HCT116 (cell line): ENCODE data around the gene METTL15. TPM values are rescaled to one million over a fixed set of nuclear protein-coding genes. Genes with fewer than 3 reads are reported as not detected.

Experiments
- ATAC-seq: fragments of 200-7000 bp; cut with Tn5 transposase; 2 replicates; pipeline ENCODE4 v1.9.1; 2020; ENCODE audit warnings: mild to moderate bottlenecking, moderate library complexity
- BruUV-seq: library from RNA; stranded (reverse); fragments of 400-500 nt; replicated peaks from 2 replicates; lab custom pipeline; 2021; lab: Mats Ljungman, UMichigan
- CTCF ChIA-PET: fragments of 300-600 bp; sonication (Branson Sonifier 250); formaldehyde crosslinking; loops from one replicate; lab custom pipeline; 2021; ENCODE audit warnings: antibody characterized with exemption; lab: Charles Lee
- POLR2A ChIA-PET: fragments of 300-600, 350-600 bp; sonication (Branson Sonifier 250); formaldehyde crosslinking; loops from one replicate; lab custom pipeline; 2021; ENCODE audit warnings: antibody characterized with exemption; lab: Charles Lee
- RAD21 ChIA-PET, 2 experiments: fragments of 300-600 bp; sonication (Branson Sonifier 250); formaldehyde crosslinking; loops; one replicate each; lab custom pipeline; 2023; ENCODE audit warnings: low total read pairs in 2 of 2; ENCODE audit not compliant: uncharacterized antibody in 2 of 2, unreplicated experiment in 2 of 2, low non-redundant PET in 1 of 2; lab: Charles Lee
- DNase-seq: peaks from one replicate; pipeline ENCODE4 v3.0.0-alpha.2; 2010; ENCODE audit warnings: low read depth, low spot score
- H2AFZ ChIP-seq: fragments of 200-600 bp; shearing (Covaris generic), sonication (generic); 2 replicates; pipeline ENCODE4 v1.6.1; 2017; ENCODE audit warnings: low read depth, mixed run types, mixed read lengths, antibody characterized with exemption, low read length; ENCODE audit not compliant: poor library complexity, severe bottlenecking
- H3K27ac ChIP-seq: 2 replicates; pipeline ENCODE4 v1.5.1; 2012; ENCODE audit warnings: low read depth, low read length
- H3K27me3 ChIP-seq: fragments of 200-600 bp; sonication (generic); 2 replicates; pipeline ENCODE4 v1.6.1; 2016; ENCODE audit warnings: mixed run types, low read length, mixed read lengths; ENCODE audit not compliant: insufficient read depth
- H3K36me3 ChIP-seq, 2 experiments: fragments of 200-500 bp in 1 of 2; fragments of 200-600 bp in 1 of 2; sonication (Bioruptor generic) in 1 of 2; sonication (generic) in 1 of 2; 2 replicates each; pipeline versions ENCODE4 v1.5.1 to v1.6.1; 2014 to 2016; ENCODE audit warnings: low read length in 2 of 2, inconsistent platforms in 1 of 2, mixed read lengths in 1 of 2, mixed run types in 1 of 2; ENCODE audit not compliant: insufficient read depth in 2 of 2, control insufficient read depth in 1 of 2
- H3K4me1 ChIP-seq, 2 experiments: fragments of 200-600 bp in 1 of 2; sonication (generic) in 1 of 2; 2 replicates each; pipeline versions ENCODE4 v1.5.1 to v1.6.1; 2012 to 2017; ENCODE audit warnings: low read length in 2 of 2, inconsistent platforms in 1 of 2, mild to moderate bottlenecking in 1 of 2, mixed read lengths in 1 of 2, mixed run types in 1 of 2, moderate library complexity in 1 of 2; ENCODE audit not compliant: insufficient read depth in 2 of 2, control insufficient read depth in 1 of 2
- H3K4me2 ChIP-seq: fragments of 200-600 bp; sonication (generic); 2 replicates; pipeline ENCODE4 v1.6.1; 2017; ENCODE audit warnings: mixed run types, low read length, mixed read lengths
- H3K4me3 ChIP-seq, 2 experiments: fragments of 200-600 bp in 1 of 2; sonication (generic) in 1 of 2; replicated peaks in 1 of 2; 2 replicates each; pipeline ENCODE4 v1.5.1; 2011 to 2016; ENCODE audit warnings: low read length in 2 of 2, control low read depth in 1 of 2, low read depth in 1 of 2, mild to moderate bottlenecking in 1 of 2, mixed read lengths in 1 of 2, mixed run types in 1 of 2
- H3K79me2 ChIP-seq: fragments of 200-600 bp; sonication (generic); 2 replicates; pipeline ENCODE4 v1.6.1; 2017; ENCODE audit warnings: mild to moderate bottlenecking, mixed run types, low read length, moderate library complexity, mixed read lengths; ENCODE audit not compliant: insufficient read depth
- H3K9ac ChIP-seq: fragments of 200-600 bp; sonication (generic); 2 replicates; pipeline ENCODE4 v1.6.1; 2016; ENCODE audit warnings: low read length, mixed read lengths
- H3K9me2 ChIP-seq: fragments of 200-600 bp; sonication (generic), shearing (Covaris generic); 2 replicates; pipeline ENCODE4 v1.6.1; 2017; ENCODE audit warnings: mixed run types, mild to moderate bottlenecking, moderate library complexity; ENCODE audit not compliant: insufficient read depth
- H3K9me3 ChIP-seq, 2 experiments: fragments of 200-500 bp in 1 of 2; fragments of 200-600 bp in 1 of 2; sonication (Bioruptor generic) in 1 of 2; sonication (generic) in 1 of 2; 2 replicates each; pipeline ENCODE4 v1.6.1; 2014 to 2017; ENCODE audit warnings: low read length in 2 of 2, mixed read lengths in 2 of 2, inconsistent platforms in 1 of 2, low read depth in 1 of 2, mild to moderate bottlenecking in 1 of 2, mixed run types in 1 of 2, moderate library complexity in 1 of 2; ENCODE audit not compliant: control insufficient read depth in 1 of 2, insufficient read depth in 1 of 2
- H4K20me1 ChIP-seq: fragments of 200-600 bp; sonication (generic), shearing (Covaris generic); 2 replicates; pipeline ENCODE4 v1.6.1; 2017; ENCODE audit warnings: mixed run types, mild to moderate bottlenecking, moderate library complexity; ENCODE audit not compliant: insufficient read depth
- CBX3 ChIP-seq: IDR thresholded peaks from 2 replicates; pipeline ENCODE4 v1.6.1; 2012; ENCODE audit warnings: low read depth
- ELF1 ChIP-seq: IDR thresholded peaks from 2 replicates; pipeline ENCODE4 v1.6.1; 2012; ENCODE audit warnings: low read depth, borderline replicate concordance
- EZH2phosphoT487 ChIP-seq: fragments of 200-600 bp; IDR thresholded peaks from 2 replicates; pipeline ENCODE4 v1.6.1; 2018; ENCODE audit warnings: antibody characterized with exemption, borderline replicate concordance
- FOSL1 ChIP-seq: IDR thresholded peaks from 2 replicates; pipeline ENCODE4 v1.6.1; 2012; ENCODE audit warnings: low read depth
- JUND ChIP-seq: IDR thresholded peaks from 2 replicates; pipeline ENCODE4 v1.6.1; 2012
- POLR2A ChIP-seq: IDR thresholded peaks from 2 replicates; pipeline ENCODE4 v1.7.0; 2011; ENCODE audit warnings: borderline replicate concordance; ENCODE audit not compliant: insufficient read depth, insufficient read length; ENCODE audit errors: extremely low read depth
- POLR2AphosphoS5 ChIP-seq: IDR thresholded peaks from 2 replicates; pipeline ENCODE4 v1.6.1; 2011; ENCODE audit warnings: mild to moderate bottlenecking, low read depth, low read length, moderate library complexity
- SP1 ChIP-seq: IDR thresholded peaks from 2 replicates; pipeline ENCODE4 v1.6.1; 2012; ENCODE audit warnings: low read depth
- TCF7L2 ChIP-seq: IDR thresholded peaks from 2 replicates; pipeline ENCODE4 v1.7.0; 2011; ENCODE audit warnings: borderline replicate concordance, inconsistent platforms; ENCODE audit not compliant: insufficient read depth, insufficient read length; ENCODE audit errors: extremely low read depth
- YY1 ChIP-seq: IDR thresholded peaks from 2 replicates; pipeline ENCODE4 v1.6.1; 2011; ENCODE audit warnings: low read length, low read depth, moderate library complexity, mild to moderate bottlenecking; ENCODE audit not compliant: insufficient replicate concordance; ENCODE audit errors: extremely low read depth
- ZBTB33 ChIP-seq: IDR thresholded peaks from 2 replicates; pipeline ENCODE4 v1.6.1; 2011; ENCODE audit warnings: mild to moderate bottlenecking, low read length, moderate library complexity; ENCODE audit not compliant: insufficient replicate concordance; ENCODE audit errors: extremely low read depth
- intact Hi-C: fragments of 100-400 bp; cut with micrococcal nuclease; formaldehyde crosslinking; loops from 2 replicates; pipeline ENCODE4 v1.10.0; 2022
- total RNA-seq: library from RNA; stranded (reverse); gene quantifications from one replicate; pipeline ENCODE4 v1.2.1, GENCODE V29; 2021; ENCODE audit not compliant: unreplicated experiment
- TF ChIP-seq, protein P1 (sequence below): IDR thresholded peaks from 2 replicates; pipeline ENCODE4 v1.6.1; 2012; ENCODE audit warnings: low read depth
- TF ChIP-seq, protein P2 (sequence below): IDR thresholded peaks from 2 replicates; pipeline ENCODE4 v1.6.1; 2012

Gene METTL15
- total RNA-seq, 1 experiment from 2014 or later, result 25.3 TPM

- no peaks in the 10 kb centered on the region for H3K27me3 ChIP-seq
- H3K4me1 ChIP-seq, result peaks cover 0 to 1% of the 10 kb centered on the region in 2 experiments; a peak in 2 of 4 replicates
- no peak overlapping the region for H3K4me2 ChIP-seq
- ATAC-seq, result no peak
- TF ChIP-seq CBX3 (no peak), YY1 (no peak)
- TF ChIP-seq, all 23 proteins: peak for 0
- intact Hi-C loops, result no loop called here
- no peaks in the 10 kb centered on the region for H3K9me3 ChIP-seq
- CTCF ChIA-PET, result no interaction called here
- no peak overlapping the region for H2AFZ ChIP-seq
- H3K27ac ChIP-seq, result no peak overlapping the region
- POLR2A ChIA-PET, result no interaction called here
- RAD21 ChIA-PET, result no interaction called here
- no peak for DNase-seq
- H3K9ac ChIP-seq, result no peak overlapping the region
- no peaks in the 10 kb centered on the region for H3K36me3 ChIP-seq
- no peaks in the 10 kb centered on the region for H3K9me2 ChIP-seq
- no peaks in the 10 kb centered on the region for H4K20me1 ChIP-seq
- H3K79me2 ChIP-seq, result no peaks in the 10 kb centered on the region; the same call in 1 of the 2 replicates
- BruUV-seq, result no TSS peak
- H3K4me3 ChIP-seq, result no peak overlapping the region
These were observed 176.0 kb downstream of the METTL15 start for GRCh38 chr11:28284196-28284595.

- Histone ChIP-seq H3K4me3 (no peak overlapping the region), H3K4me2 (no peak overlapping the region), H3K9ac (no peak overlapping the region), H3K79me2 (no peaks in the 10 kb centered on the region), H3K4me1 (peaks cover 4 to 10% of the 10 kb centered on the region in 2 experiments; a peak in 3 of 4 replicates), H2AFZ (no peak overlapping the region), H3K9me3 (no peaks in the 10 kb centered on the region), H3K9me2 (no peaks in the 10 kb centered on the region), H4K20me1 (no peaks in the 10 kb centered on the region), H3K27ac (0 out of 2 replicates have a peak overlapping the region, but pooled peaks have one; percentile 26), H3K27me3 (no peaks in the 10 kb centered on the region), H3K36me3 (no peaks in the 10 kb centered on the region)
- ATAC-seq (no peak), DNase-seq (no peak)
- ChIA-PET RAD21 (no interaction called here), CTCF (interaction anchor here (0.7 kb wide), 1 partner anchor 590 kb away, joined by 3 read pairs; no protein-coding TSS in a partner anchor), POLR2A (no interaction called here)
- no TSS peak for BruUV-seq
- intact Hi-C loops, result no loop called here
- TF ChIP-seq SP1 (no peak), JUND (no peak), EZH2phosphoT487 (no peak), ZBTB33 (no peak), POLR2AphosphoS5 (no peak), POLR2A (no peak), CBX3 (no peak), YY1 (no peak), FOSL1 (no peak), TCF7L2 (no peak), ELF1 (no peak)
- TF ChIP-seq, protein P1, sequence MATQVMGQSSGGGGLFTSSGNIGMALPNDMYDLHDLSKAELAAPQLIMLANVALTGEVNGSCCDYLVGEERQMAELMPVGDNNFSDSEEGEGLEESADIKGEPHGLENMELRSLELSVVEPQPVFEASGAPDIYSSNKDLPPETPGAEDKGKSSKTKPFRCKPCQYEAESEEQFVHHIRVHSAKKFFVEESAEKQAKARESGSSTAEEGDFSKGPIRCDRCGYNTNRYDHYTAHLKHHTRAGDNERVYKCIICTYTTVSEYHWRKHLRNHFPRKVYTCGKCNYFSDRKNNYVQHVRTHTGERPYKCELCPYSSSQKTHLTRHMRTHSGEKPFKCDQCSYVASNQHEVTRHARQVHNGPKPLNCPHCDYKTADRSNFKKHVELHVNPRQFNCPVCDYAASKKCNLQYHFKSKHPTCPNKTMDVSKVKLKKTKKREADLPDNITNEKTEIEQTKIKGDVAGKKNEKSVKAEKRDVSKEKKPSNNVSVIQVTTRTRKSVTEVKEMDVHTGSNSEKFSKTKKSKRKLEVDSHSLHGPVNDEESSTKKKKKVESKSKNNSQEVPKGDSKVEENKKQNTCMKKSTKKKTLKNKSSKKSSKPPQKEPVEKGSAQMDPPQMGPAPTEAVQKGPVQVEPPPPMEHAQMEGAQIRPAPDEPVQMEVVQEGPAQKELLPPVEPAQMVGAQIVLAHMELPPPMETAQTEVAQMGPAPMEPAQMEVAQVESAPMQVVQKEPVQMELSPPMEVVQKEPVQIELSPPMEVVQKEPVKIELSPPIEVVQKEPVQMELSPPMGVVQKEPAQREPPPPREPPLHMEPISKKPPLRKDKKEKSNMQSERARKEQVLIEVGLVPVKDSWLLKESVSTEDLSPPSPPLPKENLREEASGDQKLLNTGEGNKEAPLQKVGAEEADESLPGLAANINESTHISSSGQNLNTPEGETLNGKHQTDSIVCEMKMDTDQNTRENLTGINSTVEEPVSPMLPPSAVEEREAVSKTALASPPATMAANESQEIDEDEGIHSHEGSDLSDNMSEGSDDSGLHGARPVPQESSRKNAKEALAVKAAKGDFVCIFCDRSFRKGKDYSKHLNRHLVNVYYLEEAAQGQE, result no peak
- TF ChIP-seq, protein P2, sequence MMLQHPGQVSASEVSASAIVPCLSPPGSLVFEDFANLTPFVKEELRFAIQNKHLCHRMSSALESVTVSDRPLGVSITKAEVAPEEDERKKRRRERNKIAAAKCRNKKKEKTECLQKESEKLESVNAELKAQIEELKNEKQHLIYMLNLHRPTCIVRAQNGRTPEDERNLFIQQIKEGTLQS, result no peak
These were observed 181.3 kb downstream of the METTL15 start for GRCh38 chr11:28289444-28289843.
